Gastroesophageal sphincter (tissue), 3 donors: ENCODE results near the gene TYRO3.

Source experiments
- EP300 ChIP-seq: sonication (generic); formaldehyde crosslinking; IDR thresholded peaks from one replicate; pipeline ENCODE4 v1.6.1; 2017; ENCODE audit warnings: antibody characterized with exemption, mild to moderate bottlenecking
- POLR2A ChIP-seq, 2 donors: fragments of 450-650 bp; IDR thresholded peaks; one replicate each; pipeline ENCODE4 v1.6.1; 2017; ENCODE audit warnings: antibody characterized with exemption in 2 of 2, mild to moderate bottlenecking in 2 of 2, moderate library complexity in 1 of 2
- POLR2AphosphoS5 ChIP-seq: sonication (generic); formaldehyde crosslinking; IDR thresholded peaks from one replicate; pipeline ENCODE4 v1.6.1; 2017; ENCODE audit warnings: antibody characterized with exemption
- TF ChIP-seq, protein P1 (sequence below), 4 experiments: fragments of 200-600 bp in 2 of 4; fragments of 450-650 bp in 2 of 4; sonication (generic) in 1 of 4; IDR thresholded peaks; one replicate each; pipeline ENCODE4 v1.5.1; 2017 to 2019; ENCODE audit warnings: antibody characterized with exemption in 4 of 4, mild to moderate bottlenecking in 2 of 4, moderate library complexity in 2 of 4

DNA sequence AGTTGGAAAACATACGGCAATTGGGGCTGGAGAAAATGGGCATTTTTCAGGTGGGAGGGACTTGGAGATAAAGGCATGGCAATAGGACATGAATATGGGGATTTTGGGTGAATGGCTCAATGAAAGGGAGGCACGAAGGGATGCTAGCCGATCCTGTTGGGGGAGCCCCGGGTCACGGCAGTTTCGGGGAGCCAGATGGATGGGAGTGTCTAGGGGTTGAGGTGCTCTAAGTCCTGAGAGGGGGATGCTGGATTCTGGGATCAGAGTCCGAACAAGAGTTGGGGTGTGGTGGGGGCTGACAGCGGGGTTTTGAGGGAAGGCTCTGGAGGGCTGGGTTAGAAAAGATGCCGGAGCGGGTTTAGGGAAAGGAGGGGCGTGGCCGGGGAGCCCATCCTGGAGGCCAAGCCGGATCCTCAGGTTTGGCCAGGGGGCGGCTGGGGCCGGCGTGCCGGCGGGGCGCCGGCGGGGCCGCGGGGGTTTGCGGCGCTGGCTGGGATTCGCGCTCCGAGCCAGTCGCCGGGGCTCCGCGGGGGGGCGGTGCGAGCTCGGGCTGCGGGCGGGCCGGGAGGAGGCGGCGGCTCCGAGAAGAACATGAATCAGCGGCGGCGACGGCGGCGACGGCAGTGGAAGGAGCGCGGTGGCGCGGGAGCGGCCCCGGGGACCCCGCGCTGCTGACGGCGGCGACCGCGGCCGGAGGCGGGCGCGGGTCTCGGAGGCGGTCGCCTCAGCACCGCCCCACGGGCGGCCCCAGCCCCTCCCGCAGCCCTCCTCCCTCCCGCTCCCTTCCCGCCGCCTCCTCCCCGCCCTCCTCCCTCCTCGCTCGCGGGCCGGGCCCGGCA is at the start of gene TYRO3:
- TF ChIP-seq, protein P1, sequence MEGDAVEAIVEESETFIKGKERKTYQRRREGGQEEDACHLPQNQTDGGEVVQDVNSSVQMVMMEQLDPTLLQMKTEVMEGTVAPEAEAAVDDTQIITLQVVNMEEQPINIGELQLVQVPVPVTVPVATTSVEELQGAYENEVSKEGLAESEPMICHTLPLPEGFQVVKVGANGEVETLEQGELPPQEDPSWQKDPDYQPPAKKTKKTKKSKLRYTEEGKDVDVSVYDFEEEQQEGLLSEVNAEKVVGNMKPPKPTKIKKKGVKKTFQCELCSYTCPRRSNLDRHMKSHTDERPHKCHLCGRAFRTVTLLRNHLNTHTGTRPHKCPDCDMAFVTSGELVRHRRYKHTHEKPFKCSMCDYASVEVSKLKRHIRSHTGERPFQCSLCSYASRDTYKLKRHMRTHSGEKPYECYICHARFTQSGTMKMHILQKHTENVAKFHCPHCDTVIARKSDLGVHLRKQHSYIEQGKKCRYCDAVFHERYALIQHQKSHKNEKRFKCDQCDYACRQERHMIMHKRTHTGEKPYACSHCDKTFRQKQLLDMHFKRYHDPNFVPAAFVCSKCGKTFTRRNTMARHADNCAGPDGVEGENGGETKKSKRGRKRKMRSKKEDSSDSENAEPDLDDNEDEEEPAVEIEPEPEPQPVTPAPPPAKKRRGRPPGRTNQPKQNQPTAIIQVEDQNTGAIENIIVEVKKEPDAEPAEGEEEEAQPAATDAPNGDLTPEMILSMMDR (IDR thresholded peaks at IDR 0.05): no peak
- no peak for TF ChIP-seq POLR2AphosphoS5
- no peak for TF ChIP-seq POLR2A (IDR thresholded peaks at IDR 0.05)
- no peak for TF ChIP-seq EP300
